H7 (cell line): ENCODE data around the gene CCL20. TPM values are rescaled to one million over a fixed set of nuclear protein-coding genes. Genes with fewer than 3 reads are reported as not detected.

Experiments
- DNase-seq: peaks from one replicate; pipeline ENCODE4 v3.0.0; 2012
- H3K27me3 ChIP-seq: 2 replicates; pipeline ENCODE4 v1.6.0; 2011; ENCODE audit warnings: mild to moderate bottlenecking, low read length; ENCODE audit not compliant: control insufficient read depth, insufficient read depth
- H3K36me3 ChIP-seq: replicated peaks from 2 replicates; pipeline ENCODE4 v1.5.1; 2011; ENCODE audit warnings: low read length; ENCODE audit not compliant: control insufficient read depth, insufficient read depth
- H3K4me3 ChIP-seq: 2 replicates; pipeline ENCODE4 v1.5.1; 2011; ENCODE audit warnings: low read depth, mild to moderate bottlenecking, control low read depth, low read length, moderate library complexity; ENCODE audit not compliant: insufficient read depth
- total RNA-seq: library from RNA; depleted of rRNA; stranded (reverse); fragments of >200 nt; shearing (Covaris generic); gene quantifications from 2 replicates; pipeline ENCODE4 v1.2.3, GENCODE V29; 2014

Gene CCL20
- total RNA-seq, 1 experiment from 2014 or later, result not detected

DNA sequence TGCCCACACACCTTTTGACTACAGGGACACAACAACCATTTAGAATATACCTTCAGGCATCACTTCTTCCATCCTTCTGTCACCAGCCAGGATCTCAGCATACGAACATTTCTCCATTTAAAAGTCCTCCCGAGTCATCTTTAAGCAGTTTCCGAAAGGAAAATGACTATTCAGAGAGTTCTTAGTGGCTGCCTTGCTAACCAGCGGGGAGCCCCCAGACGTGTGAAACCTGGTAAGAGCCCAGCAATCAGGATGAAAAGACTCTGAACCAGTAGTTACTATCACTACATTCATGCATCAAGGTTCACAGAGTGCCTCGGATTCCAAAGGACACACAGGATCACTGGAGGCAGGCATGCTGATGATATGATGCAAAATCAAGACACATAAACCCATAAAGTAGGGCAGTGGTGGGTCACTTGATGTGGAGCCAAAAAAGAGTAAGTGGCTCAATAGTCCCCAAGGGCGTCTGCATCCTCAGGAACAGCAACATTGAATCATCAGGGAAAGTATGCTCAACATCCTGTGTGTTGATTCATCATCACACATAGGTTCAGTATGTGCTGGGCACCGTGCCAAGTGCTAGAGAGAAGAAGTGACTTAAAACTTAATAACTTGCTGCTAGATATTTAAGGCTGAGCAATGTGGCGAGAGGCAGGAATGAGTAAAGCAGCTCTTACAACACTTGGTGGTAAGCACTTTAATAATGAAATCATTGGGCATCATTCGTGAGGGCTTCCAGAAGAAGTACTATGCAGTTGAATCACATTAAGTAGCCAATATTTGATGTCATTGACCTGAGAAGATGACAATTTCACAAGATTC lies 4.4 kb downstream of the CCL20 start:
- peak; percentile 13 for DNase-seq
- no peak overlapping the region for H3K4me3 ChIP-seq
- no peaks in the 10 kb centered on the region for H3K36me3 ChIP-seq

DNA sequence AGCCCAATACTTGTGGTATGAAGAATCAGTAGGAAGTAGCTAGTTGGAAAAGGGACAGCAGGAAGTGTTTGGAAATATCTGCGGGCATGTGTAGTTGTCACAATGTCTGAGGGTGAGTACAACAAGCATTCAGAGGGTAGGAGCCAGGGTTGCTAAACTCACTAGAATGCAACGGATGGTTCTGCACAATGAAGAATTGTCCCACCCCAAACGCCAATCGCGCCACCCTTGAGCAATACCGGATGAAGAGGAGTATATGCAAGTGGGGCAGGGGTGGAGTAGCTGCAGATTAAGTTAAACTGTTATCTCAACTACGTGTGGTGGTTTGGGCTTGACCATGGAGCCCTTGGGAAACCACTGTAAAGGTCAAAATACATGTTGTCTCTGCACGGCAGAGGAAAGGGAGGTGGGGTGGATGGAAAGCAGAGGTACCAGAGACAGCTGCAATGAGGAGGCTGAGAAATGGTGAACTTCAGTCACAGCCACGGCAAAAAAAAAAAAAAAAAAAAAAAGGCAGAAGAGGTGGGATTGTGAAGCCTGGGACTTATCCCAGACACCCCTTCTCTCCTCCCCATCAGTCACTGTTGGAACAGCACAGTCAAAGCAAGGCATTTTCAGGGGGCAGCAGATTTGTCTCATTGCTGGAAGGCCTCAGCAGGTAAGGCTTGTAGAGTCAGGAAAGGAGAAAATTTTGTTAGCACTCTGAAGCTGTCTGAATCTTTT lies 5.2 kb downstream of the CCL20 start:
- Histone ChIP-seq H3K27me3 (no peaks in the 10 kb centered on the region), H3K4me3 (no peak overlapping the region), H3K36me3 (no peaks in the 10 kb centered on the region)
- DNase-seq, result no peak

More for the DNA sequence above, 4.4 kb downstream of the CCL20 start:
- H3K27me3 ChIP-seq, result no peaks in the 10 kb centered on the region

DNA sequence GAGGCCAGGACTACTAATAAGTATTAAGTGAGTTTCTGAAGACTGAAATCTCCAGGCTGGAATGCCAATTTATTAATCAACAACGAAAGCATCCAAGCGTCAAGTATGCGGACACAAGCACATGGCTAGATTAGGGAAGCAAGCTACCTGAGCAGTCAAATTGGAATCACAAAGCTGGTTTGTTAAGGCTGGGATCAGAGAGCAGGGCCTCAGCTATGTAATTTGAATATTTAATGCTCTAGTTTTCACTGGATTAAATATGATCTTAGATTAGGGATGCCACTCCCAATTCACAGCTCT lies 5.7 kb downstream of the CCL20 start:
- no peak overlapping the region for H3K4me3 ChIP-seq
- H3K27me3 ChIP-seq, result no peaks in the 10 kb centered on the region
- H3K36me3 ChIP-seq, result no peaks in the 10 kb centered on the region
- DNase-seq, result no peak

DNA sequence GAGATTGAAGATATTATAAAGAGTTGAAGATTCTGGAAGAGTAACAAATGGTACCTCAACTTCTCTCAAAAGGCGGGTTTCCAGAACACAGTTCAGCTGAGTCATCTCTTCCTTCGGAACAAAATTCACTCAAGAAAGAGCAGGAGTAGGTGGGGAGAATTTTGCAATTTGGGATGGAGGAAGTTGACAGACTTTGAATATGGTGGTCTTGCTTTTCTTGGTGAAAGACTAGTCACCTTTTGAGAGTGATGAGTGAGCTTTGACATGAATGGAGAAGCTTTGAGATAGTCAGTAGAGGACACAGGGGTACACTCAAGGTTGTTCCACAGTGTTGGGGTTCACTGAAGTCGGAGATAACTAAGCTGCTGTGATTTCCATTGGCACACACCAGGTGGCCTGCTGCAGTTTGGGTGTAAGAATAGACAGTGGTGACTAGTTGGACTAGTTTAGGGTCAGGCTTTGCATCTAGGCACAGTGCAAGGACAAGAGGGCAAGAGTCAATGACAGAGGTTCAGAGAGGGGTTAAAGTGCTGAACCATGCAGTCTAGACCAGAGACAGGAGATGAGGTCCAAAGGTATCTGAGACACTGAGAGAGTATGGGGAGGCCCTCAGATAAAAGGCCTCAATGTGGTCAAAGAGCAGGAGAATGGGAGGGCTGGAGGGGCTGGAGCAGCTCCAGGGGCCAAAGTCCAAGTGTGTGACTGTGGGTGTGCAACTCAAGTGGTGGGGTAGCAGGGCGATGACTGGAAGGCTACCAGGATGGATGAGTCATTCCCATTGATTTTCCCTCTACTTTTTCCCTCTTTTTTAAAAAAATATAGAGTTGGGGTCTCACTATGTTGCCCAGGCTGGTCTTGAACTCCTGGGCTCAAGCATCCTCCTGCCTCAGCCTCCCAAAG lies 7.7 kb downstream of the CCL20 start:
- DNase-seq, result no peak
- Histone ChIP-seq H3K27me3 (no peaks in the 10 kb centered on the region), H3K36me3 (no peaks in the 10 kb centered on the region), H3K4me3 (no peak overlapping the region)

DNA sequence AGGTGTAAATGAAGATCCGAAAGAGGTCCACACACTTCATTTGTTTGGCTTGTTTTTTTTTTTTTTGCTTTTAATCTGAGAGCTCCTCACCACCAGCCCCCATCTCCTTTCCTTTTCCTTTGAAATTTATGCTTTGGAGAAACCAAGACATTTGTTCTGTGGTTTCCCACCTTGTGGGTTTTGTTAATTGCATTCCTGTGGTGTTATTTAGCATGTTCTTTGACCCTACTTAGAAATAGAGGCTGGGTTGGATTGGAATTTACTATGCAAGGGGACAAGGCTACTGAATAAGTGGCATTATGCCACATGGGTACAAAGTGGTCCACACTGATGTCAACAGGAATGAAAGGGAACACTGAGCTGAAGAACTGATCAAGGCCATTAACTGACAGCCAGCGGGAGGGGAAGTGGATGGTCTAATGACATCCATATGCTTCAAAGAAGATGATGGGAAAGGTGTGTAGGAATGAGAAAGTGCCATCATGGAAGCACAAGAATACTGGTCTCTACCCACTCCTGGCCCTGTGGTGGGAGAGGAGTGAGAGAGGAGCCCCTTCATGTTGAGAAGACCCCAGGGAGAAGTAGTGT lies 8.9 kb downstream of the CCL20 start:
- Histone ChIP-seq H3K27me3 (no peaks in the 10 kb centered on the region), H3K36me3 (no peaks in the 10 kb centered on the region), H3K4me3 (no peak overlapping the region)
- no peak for DNase-seq

DNA sequence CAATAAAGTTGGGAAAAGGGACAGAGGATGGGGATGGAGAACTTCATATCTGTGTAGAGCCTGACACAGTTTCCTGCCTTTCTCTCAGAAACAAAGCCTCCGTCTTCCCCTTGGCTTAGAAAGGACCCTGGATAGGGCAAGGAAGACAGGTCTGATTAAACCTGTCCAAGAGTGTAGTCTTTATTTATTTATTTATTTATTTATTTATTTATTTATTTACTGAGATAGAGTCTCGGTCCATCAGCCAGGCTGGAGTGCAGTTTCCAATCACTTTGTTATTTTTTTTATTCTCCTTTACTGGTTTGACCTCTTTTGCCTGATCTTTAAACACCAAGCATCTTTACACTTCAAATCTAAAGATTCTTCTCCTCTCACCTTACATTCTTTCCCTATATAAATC lies 10.3 kb downstream of the CCL20 start:
- H3K36me3 ChIP-seq, result no peaks in the 10 kb centered on the region
- H3K4me3 ChIP-seq, result no peak overlapping the region
- no peaks in the 10 kb centered on the region for H3K27me3 ChIP-seq
- no peak for DNase-seq

DNA sequence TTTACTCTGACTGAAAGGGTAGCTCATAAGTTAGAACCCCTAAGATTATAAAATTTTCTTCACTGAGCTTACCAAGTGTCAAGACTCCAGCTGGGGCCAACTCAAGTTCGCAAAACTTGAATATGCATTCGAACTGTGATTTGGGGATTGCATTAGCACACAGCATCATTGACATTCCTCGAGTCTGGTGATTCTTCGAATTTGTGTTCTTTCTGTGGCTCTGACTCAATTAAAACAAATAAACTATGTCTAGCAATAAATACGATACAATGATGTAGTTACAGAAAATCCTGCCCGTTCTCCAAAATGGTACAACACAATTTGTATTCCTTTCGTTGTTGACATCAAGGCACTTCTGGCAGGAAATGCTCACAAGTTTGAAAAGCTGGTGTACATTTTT lies 11.1 kb downstream of the CCL20 start:
- no peak for DNase-seq
- Histone ChIP-seq H3K36me3 (no peaks in the 10 kb centered on the region), H3K4me3 (no peak overlapping the region), H3K27me3 (no peaks in the 10 kb centered on the region)

DNA sequence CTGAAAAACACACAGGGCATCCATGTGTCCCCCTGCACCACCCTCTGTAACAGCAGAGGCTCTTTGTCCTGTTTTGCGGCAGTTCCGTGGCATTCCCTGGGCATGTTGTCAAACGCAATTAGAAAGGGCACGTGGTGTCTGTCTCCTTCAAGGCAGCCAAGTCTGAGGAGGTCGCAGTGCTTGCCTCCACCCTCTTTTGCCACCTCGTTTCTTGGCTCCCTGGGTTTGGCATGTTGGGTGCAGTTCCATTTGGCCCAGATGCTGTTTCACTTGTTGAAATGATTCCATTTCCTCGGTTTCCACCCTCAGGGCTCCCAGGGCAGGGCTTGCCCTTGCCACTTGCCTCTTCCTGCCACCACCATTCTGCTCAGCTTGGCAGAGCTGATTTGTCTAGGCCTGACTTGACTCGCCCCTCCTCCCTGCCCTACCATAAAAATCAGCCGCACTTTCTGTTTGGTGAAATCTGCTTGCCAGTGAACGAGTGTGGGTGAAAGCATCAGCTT lies 12.4 kb downstream of the CCL20 start:
- H3K27me3 ChIP-seq, result no peaks in the 10 kb centered on the region
- H3K4me3 ChIP-seq, result no peak overlapping the region
- no peaks in the 10 kb centered on the region for H3K36me3 ChIP-seq
- DNase-seq, result no peak

DNA sequence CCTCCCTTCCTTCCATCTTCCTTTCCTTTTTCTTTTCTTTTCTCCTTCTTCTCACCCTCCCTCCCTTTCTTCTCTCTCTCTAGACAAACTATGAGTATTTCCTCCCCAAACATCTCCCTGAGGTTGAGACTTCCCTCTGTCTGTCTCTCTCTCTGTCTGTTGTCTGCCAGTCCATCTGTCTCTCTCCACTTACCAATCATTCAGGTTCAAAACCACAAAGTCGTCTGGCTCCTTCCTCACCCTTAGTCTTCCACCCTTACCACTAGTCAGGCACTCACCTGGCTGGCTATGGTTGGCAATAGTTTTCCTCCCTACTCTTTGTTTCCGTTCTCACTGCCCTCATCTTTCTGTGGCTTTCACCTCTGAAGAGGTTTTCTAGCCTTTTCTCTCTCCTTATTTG lies 12.9 kb downstream of the CCL20 start:
- Histone ChIP-seq H3K4me3 (no peak overlapping the region), H3K27me3 (no peaks in the 10 kb centered on the region), H3K36me3 (no peaks in the 10 kb centered on the region)
- DNase-seq, result no peak

DNA sequence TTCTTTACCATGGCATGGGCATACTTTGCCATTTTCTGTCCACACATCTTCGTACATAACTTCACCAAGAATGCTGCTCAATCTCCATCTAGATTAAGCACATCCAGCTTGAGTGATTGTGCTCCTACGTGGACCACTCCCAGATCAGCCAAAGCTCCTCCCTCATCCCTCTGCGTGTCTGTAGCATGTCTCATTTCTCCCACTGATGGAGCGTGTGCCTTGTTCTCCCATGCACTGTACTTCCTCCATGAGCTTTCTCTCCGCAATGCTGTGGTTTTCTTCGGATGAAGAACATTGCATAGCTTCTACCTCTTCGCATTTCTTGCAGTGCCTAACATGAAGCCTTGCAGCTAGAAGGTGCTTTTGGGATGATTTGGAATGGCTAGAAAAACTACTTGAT lies 13.5 kb downstream of the CCL20 start:
- no peaks in the 10 kb centered on the region for H3K36me3 ChIP-seq
- no peak overlapping the region for H3K4me3 ChIP-seq
- DNase-seq, result no peak
- H3K27me3 ChIP-seq, result no peaks in the 10 kb centered on the region

DNA sequence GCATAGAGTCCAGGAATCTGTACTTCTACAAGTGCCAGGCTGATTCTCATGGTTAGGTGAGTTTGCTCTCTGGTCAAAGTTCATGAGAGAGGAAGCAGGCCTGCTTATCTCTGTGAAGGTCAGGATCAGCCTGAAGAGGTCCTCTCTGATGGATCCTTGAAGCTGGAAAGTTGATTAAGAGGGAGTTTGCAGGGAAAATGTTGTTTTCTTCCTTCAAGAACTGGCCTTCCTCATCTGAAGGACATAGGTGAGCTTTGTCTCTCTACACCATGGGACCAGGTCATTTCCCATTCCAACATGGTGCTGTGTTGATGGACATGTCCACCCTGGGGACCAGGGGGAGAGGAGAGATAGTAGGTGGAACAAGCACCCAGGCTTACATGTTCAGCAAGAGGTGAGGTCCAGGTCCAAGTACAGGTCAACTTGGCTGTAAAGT lies 14.9 kb downstream of the CCL20 start:
- no peak for DNase-seq
- H3K36me3 ChIP-seq, result no peaks in the 10 kb centered on the region
- no peak overlapping the region for H3K4me3 ChIP-seq
- no peaks in the 10 kb centered on the region for H3K27me3 ChIP-seq

DNA sequence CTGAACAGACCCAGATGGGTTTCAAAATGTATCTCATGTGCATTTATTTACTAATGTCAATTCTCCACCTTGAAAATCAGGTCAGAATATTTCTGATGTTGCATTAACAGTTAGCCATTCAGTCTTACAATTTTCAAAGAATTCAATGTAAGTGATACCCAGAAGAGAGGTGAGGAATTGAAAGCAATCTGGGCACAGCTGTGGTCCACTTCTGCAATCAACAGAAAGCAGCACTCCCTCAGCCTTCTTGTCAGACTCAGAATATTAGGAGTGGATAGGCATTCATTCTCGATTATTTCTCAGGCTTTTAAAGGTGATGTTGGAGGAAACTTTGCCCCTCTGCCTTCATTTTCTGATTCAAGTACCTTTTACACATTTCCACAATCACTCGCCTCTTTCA lies 15.7 kb downstream of the CCL20 start:
- H3K27me3 ChIP-seq, result no peaks in the 10 kb centered on the region
- no peak for DNase-seq
- no peak overlapping the region for H3K4me3 ChIP-seq
- no peaks in the 10 kb centered on the region for H3K36me3 ChIP-seq

DNA sequence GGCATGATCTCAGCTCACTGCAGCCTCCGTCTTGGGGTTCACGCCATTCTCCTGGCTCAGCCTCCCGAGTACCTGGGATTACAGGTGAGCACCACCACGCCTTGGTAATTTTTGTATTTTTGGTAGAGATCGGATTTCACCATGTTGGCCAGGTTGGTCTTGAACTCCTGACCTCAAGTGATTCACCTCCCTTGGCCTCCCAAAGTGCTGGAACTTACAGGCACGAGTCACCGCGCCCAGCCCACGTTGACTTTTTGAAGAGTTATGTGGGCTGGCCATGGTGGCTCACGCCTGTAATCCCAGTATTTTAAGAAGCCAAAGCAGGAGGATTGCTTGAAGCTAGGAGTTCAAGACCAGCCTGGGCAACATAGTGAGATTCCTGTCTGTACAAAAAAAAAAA lies 20.8 kb downstream of the CCL20 start:
- Histone ChIP-seq H3K27me3 (no peaks in the 10 kb centered on the region), H3K36me3 (no peaks in the 10 kb centered on the region), H3K4me3 (no peak overlapping the region)
- DNase-seq, result no peak

DNA sequence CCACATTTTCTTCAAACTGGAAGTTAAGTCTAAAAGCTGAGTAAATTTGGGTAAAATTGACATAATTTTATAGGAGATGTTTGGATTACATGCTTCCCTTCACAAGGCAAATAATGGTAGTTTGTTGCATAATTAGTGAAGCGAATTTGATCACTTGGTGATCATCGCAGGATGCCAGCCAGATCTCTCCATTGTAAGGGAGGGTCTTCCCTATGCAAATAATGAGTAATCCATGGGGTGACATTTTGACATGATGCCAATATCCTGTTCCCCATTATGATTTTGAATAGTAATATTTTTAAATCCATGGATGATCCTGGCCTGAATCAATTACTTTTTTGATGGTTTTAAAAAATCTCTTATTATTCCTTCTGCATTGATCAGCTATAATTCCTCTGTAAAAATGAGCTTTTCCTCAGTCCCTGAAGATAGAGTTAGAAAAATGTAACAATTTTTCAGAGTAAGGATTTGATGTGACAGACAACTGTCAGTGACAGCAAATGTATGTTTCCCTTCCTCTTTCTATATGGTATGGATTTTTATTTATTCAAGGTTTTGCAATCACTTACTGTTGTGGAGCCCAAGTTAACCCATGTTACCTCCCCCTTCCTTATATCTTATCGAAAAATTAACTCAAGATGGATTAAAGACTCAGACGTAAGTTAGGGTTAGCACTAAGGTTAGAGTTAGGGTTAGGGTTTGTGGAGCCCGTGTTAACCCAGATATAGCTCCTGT lies 21.4 kb downstream of the CCL20 start:
- DNase-seq, result no peak
- H3K27me3 ChIP-seq, result no peaks in the 10 kb centered on the region
- no peaks in the 10 kb centered on the region for H3K36me3 ChIP-seq
- H3K4me3 ChIP-seq, result no peak overlapping the region
